ENCODE data around the gene KRT81.
A peak's percentile ranks its signal among the peaks of the same experiment; 100 is the strongest.

KRT81 gene

DNA sequence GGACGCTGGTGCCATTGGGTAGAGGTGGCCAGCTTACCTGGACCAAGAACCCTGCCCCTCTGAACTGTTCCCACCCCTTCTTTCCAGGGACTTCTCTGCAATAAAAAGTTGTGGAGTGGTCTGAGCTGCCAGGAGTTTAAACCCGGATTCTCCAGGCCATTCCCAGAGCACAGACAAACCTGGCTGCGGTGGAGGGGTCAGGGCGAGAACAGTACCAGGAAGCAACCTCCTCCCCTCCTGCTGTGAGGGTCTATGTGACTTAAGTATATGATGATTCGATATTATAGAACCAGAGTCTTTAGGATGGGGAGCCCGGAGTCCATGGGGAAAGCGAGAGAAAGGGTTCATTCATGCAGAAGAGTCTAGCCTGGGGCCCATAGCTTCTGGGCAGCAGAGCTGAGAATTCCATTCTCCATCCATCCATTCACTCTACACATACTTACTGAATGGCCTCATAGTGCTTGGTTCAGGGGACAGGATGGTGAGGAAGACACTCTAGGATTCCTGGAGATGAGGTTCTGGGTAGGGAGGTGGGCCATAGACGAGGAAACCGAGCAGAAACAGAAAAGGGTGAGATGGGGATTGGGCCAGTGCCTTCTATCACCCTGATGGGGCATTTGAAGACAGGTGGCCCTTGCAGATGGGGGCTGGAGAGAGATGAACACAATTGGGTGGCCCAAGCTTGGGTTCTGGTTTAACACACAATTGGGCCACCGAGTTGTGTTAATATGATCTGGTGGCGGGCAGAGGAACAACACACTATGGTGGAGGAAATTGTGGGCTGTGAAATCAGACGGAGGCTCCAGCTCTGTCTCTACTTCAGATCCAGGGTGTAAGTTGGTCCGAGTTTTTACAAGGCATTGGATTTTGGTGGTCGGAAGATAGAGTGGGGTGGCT lies 11.7 kb downstream of the KRT81 start:
- no peak overlapping the region for H3K4me3 ChIP-seq (ENCODE audit: control insufficient read depth, low read depth, low read length)
- TF ChIP-seq, protein P1, sequence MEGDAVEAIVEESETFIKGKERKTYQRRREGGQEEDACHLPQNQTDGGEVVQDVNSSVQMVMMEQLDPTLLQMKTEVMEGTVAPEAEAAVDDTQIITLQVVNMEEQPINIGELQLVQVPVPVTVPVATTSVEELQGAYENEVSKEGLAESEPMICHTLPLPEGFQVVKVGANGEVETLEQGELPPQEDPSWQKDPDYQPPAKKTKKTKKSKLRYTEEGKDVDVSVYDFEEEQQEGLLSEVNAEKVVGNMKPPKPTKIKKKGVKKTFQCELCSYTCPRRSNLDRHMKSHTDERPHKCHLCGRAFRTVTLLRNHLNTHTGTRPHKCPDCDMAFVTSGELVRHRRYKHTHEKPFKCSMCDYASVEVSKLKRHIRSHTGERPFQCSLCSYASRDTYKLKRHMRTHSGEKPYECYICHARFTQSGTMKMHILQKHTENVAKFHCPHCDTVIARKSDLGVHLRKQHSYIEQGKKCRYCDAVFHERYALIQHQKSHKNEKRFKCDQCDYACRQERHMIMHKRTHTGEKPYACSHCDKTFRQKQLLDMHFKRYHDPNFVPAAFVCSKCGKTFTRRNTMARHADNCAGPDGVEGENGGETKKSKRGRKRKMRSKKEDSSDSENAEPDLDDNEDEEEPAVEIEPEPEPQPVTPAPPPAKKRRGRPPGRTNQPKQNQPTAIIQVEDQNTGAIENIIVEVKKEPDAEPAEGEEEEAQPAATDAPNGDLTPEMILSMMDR (IDR thresholded peaks at IDR 0.05; ENCODE audit: control insufficient read depth, insufficient read depth, low read depth, low read length, missing control alignments): no peak
- DNase-seq (ENCODE audit: low read depth): no peak

DNA sequence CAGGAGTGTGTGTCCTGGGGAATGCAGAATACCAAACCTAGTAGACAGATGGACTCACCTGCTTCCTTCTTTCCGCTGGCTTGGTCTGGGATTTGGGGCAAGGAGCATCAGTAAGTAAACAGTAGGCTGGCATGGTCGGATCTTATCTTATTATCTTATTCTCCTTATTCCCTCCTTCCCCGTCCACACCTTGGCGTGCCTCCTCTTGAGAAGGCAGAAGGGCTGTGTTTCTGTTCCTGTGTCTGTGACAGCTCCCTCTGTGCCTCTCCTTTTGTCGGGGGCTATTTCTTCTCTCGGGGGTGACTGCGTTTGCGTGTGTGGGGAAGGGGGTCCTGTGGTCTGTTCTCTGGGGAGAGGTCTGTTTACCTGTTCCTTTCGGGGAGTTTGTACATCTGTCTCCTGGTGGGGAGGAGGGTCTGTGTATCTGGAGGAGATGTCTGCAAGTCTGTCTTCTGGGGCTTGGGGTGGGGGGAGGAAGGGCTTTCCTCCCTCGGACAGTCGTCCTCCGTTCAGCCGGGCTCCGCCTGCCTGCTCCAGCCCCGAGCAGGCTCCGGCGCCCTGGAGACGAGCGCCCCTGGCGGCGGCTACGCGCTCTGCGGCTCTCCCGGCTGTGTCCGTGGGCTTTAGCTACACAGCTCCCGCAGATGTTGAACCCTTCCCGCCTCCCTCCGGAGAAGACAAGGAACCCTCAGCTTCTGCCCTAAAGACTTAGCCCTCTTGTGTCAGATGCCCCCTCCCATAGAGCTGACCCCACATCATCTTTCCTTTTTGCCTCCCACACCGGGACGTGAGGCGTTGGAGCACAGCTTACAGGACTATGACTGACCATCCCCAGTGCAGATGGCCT lies 12.5 kb downstream of the KRT81 start:
- DNase-seq (ENCODE audit: low read depth): no peak
- H3K4me3 ChIP-seq (ENCODE audit: control insufficient read depth, low read depth, low read length): no peak overlapping the region
- TF ChIP-seq, protein P1 (IDR thresholded peaks at IDR 0.05; ENCODE audit: control insufficient read depth, insufficient read depth, low read depth, low read length, missing control alignments): peak; percentile 89

DNA sequence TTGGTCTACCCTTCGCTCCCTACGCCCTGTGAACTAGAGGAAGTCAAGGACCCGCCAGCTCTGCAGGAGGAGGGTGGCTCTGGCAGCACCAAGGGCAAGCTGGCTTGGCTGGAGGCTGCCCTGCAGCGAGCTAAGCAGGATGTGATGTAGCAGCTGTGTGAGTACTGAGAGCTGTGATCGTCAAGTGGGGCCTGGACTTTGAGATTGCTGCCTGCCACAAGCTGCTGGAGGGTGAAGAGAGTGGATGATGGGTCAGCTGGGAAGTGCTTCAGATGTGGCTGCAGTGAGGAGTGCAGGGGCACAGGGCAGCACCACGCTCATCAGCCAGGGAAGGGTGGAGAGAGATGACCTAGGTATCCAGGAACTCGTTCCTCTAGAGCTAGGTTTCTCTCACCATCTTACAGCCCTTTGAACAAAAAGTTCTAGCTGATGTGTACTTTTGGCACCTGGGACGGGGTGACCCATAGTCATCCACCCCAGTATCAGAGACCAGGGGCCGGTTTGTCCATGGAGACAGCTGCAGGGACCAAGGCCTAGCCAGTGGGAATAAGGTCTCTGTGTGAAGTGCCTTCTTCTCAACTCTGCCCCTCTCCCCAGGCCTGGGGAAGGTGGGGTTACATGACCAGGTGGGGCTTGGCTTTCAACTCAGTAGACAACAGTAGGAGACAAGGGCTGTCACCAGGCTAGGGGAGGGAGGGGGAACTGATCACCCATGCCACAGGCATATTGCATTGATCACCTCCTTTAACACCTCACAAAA lies 13.7 kb downstream of the KRT81 start:
- TF ChIP-seq, protein P1 (IDR thresholded peaks at IDR 0.05; ENCODE audit: control insufficient read depth, insufficient read depth, low read depth, low read length, missing control alignments): no peak
- no peak overlapping the region for H3K4me3 ChIP-seq (ENCODE audit: control insufficient read depth, low read depth, low read length)
- DNase-seq (ENCODE audit: low read depth): no peak

DNA sequence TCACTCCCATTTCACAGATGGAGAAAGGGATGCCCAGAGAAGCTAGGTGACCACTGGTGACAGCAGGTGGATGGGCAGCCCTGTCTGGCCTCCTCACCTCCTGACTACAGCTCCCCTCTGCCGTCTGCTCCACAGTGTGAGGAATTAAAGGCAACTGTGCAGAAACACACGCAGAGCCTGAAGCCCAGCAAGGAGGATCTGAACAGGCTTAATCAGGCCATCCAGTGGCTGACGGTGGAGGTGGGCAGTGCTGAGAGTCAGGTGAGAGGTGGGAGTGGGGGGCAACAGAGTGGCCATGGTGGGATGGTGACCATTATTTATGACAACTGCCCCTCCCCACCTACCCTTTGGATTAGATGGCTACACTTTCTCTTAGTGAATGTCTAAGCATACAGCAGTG lies 15.6 kb downstream of the KRT81 start:
- H3K4me3 ChIP-seq (ENCODE audit: control insufficient read depth, low read depth, low read length): no peak overlapping the region
- DNase-seq (ENCODE audit: low read depth): no peak
- TF ChIP-seq, protein P1 (IDR thresholded peaks at IDR 0.05; ENCODE audit: control insufficient read depth, insufficient read depth, low read depth, low read length, missing control alignments): no peak

DNA sequence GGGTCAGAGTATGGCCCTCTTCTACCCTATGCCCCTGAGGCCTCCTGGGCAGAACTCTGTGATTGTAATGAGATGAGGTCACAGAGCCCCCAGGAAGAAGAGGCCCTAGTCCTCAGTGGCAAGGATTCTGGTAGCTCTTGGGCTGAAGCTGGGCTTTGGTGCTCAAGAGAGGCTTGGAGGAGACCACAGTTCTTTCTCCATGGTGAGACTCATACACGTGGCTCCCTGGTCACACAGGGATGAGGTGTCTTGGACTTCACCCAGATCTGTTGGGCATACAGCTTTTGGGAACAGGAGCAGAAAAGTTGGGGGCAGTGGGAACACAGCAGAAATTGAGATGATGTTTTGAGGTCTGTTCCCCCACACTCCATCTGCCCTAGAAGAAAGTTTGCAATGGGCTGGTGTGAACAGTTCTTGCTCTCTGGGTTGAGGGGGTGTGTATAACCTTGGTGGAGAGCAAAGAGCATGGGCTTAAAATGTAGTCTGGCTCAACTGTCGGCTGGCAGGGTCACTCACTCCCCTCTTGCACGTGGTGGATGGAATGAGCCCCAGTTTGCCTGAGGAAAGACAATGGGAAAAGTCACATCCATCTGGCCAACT lies 16.7 kb downstream of the KRT81 start, which contains the start of gene KRT86:
TSS of gene KRT86 (plus strand) at position 125 of the 600 bp plus-strand sequence. CDS start 27,272 bp downstream, outside the sequence.
- no peak for DNase-seq (ENCODE audit: low read depth)
- TF ChIP-seq, protein P1 (IDR thresholded peaks at IDR 0.05; ENCODE audit: control insufficient read depth, insufficient read depth, low read depth, low read length, missing control alignments): no peak
- H3K4me3 ChIP-seq (ENCODE audit: control insufficient read depth, low read depth, low read length): no peak within 1 kb of the TSS

DNA sequence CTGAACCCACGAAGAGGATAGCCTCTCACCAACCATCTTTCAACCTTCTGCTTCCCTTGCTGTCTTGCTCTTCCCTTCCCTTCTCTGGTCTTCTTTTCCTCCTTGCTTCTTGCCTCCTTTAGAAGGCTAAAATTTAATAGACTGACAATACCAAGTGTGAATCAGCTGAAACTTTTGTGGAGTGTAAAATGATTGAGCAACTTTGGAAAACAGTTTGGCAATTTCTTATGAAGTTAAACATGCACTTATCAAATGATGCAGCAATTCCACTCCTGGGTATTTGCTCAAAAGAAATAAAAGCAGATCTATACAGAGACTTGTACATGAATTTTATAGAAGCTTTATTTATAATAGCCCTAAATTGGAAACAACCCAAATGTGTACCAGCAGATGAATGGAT lies 20.2 kb downstream of the KRT81 start:
- TF ChIP-seq, protein P1 (IDR thresholded peaks at IDR 0.05; ENCODE audit: control insufficient read depth, insufficient read depth, low read depth, low read length, missing control alignments): no peak
- DNase-seq (ENCODE audit: low read depth): no peak
- no peak overlapping the region for H3K4me3 ChIP-seq (ENCODE audit: control insufficient read depth, low read depth, low read length)

Data from AG09309 (cell line).